Ovary (tissue), 9 donors: ENCODE measurements around the gene AGO4. TPM values are rescaled to one million over a fixed set of nuclear protein-coding genes. Genes with fewer than 3 reads are reported as not detected.

Experiments
- DNase-seq, 5 donors: peaks; one replicate each; pipeline ENCODE4 v3.0.0-alpha.2; 2019 to 2020
- H3K27ac ChIP-seq, 2 donors: fragments of 200-600 bp; one replicate each; pipeline versions ENCODE4 v1.5.1 to v1.8.0; 2019 to 2022
- H3K27me3 ChIP-seq: fragments of 200-600 bp; one replicate; pipeline ENCODE4 v1.8.0; 2022
- H3K36me3 ChIP-seq: fragments of 200-600 bp; sonication (generic); one replicate; pipeline ENCODE4 v1.5.1; 2019
- H3K4me1 ChIP-seq: one replicate; pipeline ENCODE4 v1.8.1; 2013; ENCODE audit warnings: mild to moderate bottlenecking, moderate library complexity; ENCODE audit not compliant: insufficient read depth
- H3K4me3 ChIP-seq: fragments of 200-600 bp; sonication (generic); one replicate; pipeline ENCODE4 v1.5.1; 2017
- H3K9me3 ChIP-seq, 2 donors: fragments of 200-600 bp in 1 of 2; sonication (generic) in 1 of 2; one replicate each; pipeline versions ENCODE4 v1.5.1 to v1.8.1; 2013 to 2019; ENCODE audit warnings: mild to moderate bottlenecking in 1 of 2, moderate library complexity in 1 of 2
- CTCF ChIP-seq, 3 donors: fragments of 450-650 bp in 2 of 3; fragments of 200-600 bp in 1 of 3; IDR thresholded peaks; one replicate each; pipeline versions ENCODE4 v1.5.1 to v1.8.0; 2016 to 2022; ENCODE audit warnings: antibody characterized with exemption in 3 of 3, mild to moderate bottlenecking in 1 of 3
- EP300 ChIP-seq: sonication (generic); formaldehyde crosslinking; IDR thresholded peaks from one replicate; pipeline ENCODE4 v1.6.1; 2017; ENCODE audit warnings: antibody characterized with exemption
- POLR2A ChIP-seq: fragments of 450-650 bp; IDR thresholded peaks from one replicate; pipeline ENCODE4 v1.6.1; 2017; ENCODE audit warnings: antibody characterized with exemption, mild to moderate bottlenecking, moderate library complexity
- WGBS, 3 donors: extraction: QIAGEN DNeasy Blood & Tissue Kit in 1 of 3; methylation state at CpG; one replicate each; pipeline versions ENCODE4 v1.1.5 to v1.1.7; 2013 to 2017; 5-methylcytosine and 5-hydroxymethylcytosine counted together
- intact Hi-C, 4 donors: fragments of 100-400 bp; cut with DNase I; formaldehyde crosslinking; loops; one replicate each; pipeline versions ENCODE4 v1.11.0 to v1.15.1; 2022 to 2023
- polyA plus RNA-seq, 2 donors: library from polyadenylated mRNA; stranded (reverse); fragments of 200-250 nt in 1 of 2; fragments of 350-450 nt in 1 of 2; fragmentation: Illumina TruSeq in 1 of 2; extraction: RNeasy Lipid Tissue Mini Kit (QIAGEN cat#74804) in 1 of 2; gene quantifications; one replicate each; pipeline ENCODE4 v1.2.3, GENCODE V29; 2013 to 2014
- total RNA-seq, 7 donors: library from RNA; depleted of rRNA in 2 of 7; stranded (reverse); fragments of >200 nt in 2 of 7; fragmentation: NEBNext Ultra II Directional in 3 of 7; extraction: Animal tissue kit (Norgen Biotek cat#: 25700) in 3 of 7; gene quantifications; one replicate each; pipeline versions ENCODE4 v1.1.0 to v1.2.4, GENCODE V29; 2016 to 2023
- donor health status: DM: no; HTN: no; CAD: no; lungs with moderate emphysema.
- donor health status: DM: no; HTN: no; CAD: no.
- donor health status: Bipolar disorder and iron deficiency.
- donor health status: DM: yes; HTN: yes; CAD: no.
- donor health status: DM: no; HTN: no; CAD: no.
- donor health status: DM: yes; HTN: yes; CAD: no.

AGO4 gene
- total and polyA plus RNA-seq, 9 donors: 6.5 to 14.3 (median 9.9) TPM

GRCh38 chr1:35850716-35851115 is 42.9 kb downstream of the AGO4 start:
- 49 to 59% (median 54%) methylated on average over 5 of the region's 5 CpGs for WGBS, 3 donors
- no peaks in the 10 kb centered on the region for H3K27me3 ChIP-seq
- TF ChIP-seq CTCF (IDR thresholded peaks at IDR 0.05) (no peak), POLR2A (no peak), EP300 (no peak)
- no peaks in the 10 kb centered on the region for H3K9me3 ChIP-seq
- peaks cover 6% of the 10 kb centered on the region for H3K4me1 ChIP-seq
- H3K4me3 ChIP-seq: no peak overlapping the region
- H3K27ac ChIP-seq: no peak overlapping the region
- no peaks in the 10 kb centered on the region for H3K36me3 ChIP-seq
- intact Hi-C loops: loop anchor here in 1 of 4 donors (5.0 kb wide), 1 partner anchor 1322 kb away; no protein-coding TSS in a partner anchor
- no peak for DNase-seq

DNA sequence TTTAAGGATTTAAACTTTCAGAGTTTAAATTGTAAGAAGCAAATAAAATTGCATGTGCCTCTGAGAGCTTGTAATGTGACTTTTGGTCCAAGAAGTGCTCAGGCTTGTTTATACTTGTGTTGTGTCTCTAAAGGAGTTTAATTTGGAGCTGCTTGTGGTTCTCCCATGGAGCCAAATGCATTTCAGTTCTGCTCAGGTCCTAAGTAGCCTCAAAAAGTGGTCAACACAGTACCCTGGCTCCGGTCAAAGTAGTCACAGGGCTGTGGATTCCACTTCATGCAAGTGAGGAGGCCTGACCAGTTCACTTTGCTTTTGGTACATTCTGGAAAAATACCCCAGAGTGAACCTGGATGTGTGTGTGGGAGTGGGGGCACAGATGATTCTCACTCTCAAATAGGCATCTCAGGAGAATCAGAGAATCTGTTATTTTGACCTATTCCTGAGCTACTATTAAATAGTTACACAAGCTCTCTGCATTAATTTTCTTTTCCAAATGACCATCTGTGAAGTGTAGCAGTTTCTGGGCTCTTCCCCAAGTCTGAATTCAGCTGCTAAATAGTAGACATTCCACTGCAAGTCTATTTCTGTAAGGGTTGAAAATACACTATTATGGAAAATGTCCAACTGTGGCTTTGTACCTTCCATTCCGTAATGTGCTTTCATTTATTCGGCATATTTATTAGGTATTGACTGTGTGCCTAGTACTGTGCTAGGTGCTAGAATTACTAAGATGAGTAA is 43.5 kb downstream of the AGO4 start:
- intact Hi-C loops: loop anchor here in 1 of 4 donors (5.0 kb wide), 1 partner anchor 1321 kb away; no protein-coding TSS in a partner anchor
- 7 to 10% (median 8%) methylated on average over 3 of the region's 3 CpGs for WGBS, 3 donors
- Histone ChIP-seq H3K9me3 (no peaks in the 10 kb centered on the region), H3K4me1 (peaks cover 6% of the 10 kb centered on the region), H3K4me3 (no peak overlapping the region), H3K36me3 (no peaks in the 10 kb centered on the region), H3K27ac (no peak overlapping the region), H3K27me3 (no peaks in the 10 kb centered on the region)
- TF ChIP-seq EP300: no peak
- no peak for TF ChIP-seq POLR2A
- TF ChIP-seq CTCF (IDR thresholded peaks at IDR 0.05): no peak
- peak in 1 of 5 donors; percentile 12 for DNase-seq

DNA sequence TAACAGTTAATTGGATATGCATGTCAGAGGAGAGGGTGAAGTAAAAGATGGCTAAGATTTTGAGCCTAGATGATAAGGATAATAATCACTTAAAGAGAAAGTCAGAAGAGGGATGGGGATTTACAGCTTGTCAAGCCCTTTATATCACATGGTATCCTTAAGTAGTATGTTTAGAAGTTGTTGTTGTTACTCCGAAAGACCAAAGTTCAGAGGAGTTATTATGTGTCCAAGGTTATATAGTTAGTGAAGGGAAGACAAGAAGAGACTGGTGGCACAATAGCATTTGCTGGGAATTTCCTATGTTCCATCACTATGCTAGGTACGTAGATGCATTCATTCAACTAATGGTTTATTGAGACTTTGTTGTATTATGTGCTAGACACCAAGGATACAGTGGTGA is 44.4 kb downstream of the AGO4 start:
- TF ChIP-seq EP300: no peak
- TF ChIP-seq POLR2A: no peak
- TF ChIP-seq CTCF (IDR thresholded peaks at IDR 0.05): no peak
- no peaks in the 10 kb centered on the region for H3K36me3 ChIP-seq

DNA sequence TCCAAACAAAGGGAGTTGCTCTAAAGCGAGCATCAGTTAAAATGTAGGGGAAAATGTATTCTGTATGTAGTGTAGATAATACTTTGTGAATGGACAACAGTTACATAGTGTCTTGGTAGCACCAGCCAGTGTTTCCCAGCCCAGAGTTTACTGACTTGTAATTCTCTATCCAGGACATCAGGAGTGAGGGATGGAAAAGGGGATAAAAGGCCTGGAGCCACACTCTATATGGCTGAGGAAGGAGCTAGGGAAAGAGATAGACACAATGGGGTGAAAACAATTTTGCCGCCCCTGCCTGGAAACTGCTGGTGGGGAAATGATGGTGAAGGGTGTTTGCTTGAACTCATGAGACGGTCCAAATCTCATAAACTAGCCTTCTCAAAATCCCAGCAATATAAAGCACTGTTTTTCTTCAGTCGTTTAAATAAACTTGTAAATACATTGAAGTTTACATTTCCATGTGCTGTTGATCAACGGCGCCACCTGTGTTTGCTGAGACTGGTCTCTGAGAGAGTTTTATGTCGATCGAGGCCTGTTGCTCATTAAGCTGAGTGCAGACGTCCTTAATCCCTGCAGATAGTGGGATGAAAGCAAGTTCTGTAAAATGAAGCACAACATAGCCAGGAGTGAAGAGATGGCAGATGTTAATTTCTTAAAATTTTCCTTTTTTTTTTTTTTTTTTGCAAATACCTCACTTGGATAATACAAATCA is 47.3 kb downstream of the AGO4 start:
- 74 to 75% (median 74%) methylated on average over 9 of the region's 9 CpGs for WGBS, 3 donors
- TF ChIP-seq EP300: no peak
- TF ChIP-seq CTCF (IDR thresholded peaks at IDR 0.05): no peak
- no peak for TF ChIP-seq POLR2A
- intact Hi-C loops: loop anchor here in 1 of 4 donors (5.0 kb wide), 1 partner anchor 1317 kb away; no protein-coding TSS in a partner anchor

More for the DNA sequence above, 44.4 kb downstream of the AGO4 start:
- intact Hi-C loops: loop anchor here in 1 of 4 donors (5.0 kb wide), 1 partner anchor 1320 kb away; no protein-coding TSS in a partner anchor
- Histone ChIP-seq H3K27ac (no peak overlapping the region), H3K4me3 (no peak overlapping the region), H3K9me3 (no peaks in the 10 kb centered on the region), H3K4me1 (peaks cover 6% of the 10 kb centered on the region), H3K27me3 (no peaks in the 10 kb centered on the region)
- 37 to 40% (median 39%) methylated on average over 2 of the region's 2 CpGs for WGBS, 3 donors
- no peak for DNase-seq

More for the DNA sequence above, 47.3 kb downstream of the AGO4 start:
- Histone ChIP-seq H3K27ac (no peak overlapping the region), H3K4me1 (peaks cover 6% of the 10 kb centered on the region), H3K9me3 (no peaks in the 10 kb centered on the region), H3K27me3 (no peaks in the 10 kb centered on the region), H3K36me3 (no peaks in the 10 kb centered on the region), H3K4me3 (no peak overlapping the region)
- DNase-seq: no peak
